ENCODE measurements around the gene RPTOR.

RPTOR gene

DNA sequence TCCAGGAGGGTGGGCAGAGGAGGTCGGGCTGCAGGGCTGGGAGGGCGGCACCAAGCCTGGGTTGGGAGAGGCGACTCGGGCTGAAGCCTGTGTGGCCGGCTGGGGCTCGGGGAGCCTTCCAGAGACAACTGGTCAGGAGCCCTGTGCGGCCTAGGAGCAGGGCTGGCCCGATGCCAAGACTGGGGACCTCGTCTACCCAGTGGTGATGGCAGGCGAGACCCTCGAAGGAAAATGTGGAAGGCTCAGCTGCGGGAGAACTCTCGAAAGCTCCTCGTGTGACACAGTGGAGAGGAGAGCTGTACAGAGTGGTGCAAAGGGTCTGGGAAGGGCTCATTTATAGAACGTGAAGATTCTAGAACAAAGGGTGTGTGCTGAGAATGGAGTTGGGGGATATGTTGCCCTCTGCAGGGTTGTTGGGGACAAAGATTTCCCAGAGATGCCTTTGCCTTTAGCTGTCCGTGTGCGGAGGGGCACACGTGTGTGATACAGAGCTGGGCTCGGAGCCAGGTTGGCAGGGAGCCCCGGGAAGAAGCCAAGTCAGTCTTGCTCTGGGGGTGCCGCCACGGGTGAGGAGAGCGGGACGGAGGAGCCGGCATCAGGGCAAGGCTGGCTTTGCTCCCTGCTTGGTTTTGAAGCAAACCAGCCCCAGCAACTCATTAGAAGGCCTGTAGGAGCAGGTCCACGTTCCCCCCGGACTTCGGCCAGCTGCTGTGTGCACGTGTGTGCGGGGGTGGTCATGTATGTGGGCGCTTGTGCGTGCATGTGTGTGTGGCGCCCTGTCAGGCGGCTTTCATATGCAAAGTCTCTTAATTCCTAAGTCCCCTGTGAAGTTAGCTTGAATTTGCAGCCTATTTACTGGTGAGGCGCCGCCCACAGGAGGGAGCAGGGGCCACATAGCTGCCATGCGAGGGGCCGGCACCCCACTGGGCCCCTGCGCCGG lies 314.6 kb downstream of the RPTOR start:
- DNase-seq, result peak; percentile 95
- in situ Hi-C loops (cut with HindIII; ENCODE audit: low pct_ligation_motif_present, low pct_unique_long_range_greater_than_20kb, low sequenced_read_pairs), result no loop called here

- DNase-seq, result no peak
- in situ Hi-C loops (cut with HindIII; ENCODE audit: low pct_ligation_motif_present, low pct_unique_long_range_greater_than_20kb, low sequenced_read_pairs), result no loop called here
Measured at GRCh38 chr17:80860101-80860671, 315.5 kb downstream of the RPTOR start.

DNA sequence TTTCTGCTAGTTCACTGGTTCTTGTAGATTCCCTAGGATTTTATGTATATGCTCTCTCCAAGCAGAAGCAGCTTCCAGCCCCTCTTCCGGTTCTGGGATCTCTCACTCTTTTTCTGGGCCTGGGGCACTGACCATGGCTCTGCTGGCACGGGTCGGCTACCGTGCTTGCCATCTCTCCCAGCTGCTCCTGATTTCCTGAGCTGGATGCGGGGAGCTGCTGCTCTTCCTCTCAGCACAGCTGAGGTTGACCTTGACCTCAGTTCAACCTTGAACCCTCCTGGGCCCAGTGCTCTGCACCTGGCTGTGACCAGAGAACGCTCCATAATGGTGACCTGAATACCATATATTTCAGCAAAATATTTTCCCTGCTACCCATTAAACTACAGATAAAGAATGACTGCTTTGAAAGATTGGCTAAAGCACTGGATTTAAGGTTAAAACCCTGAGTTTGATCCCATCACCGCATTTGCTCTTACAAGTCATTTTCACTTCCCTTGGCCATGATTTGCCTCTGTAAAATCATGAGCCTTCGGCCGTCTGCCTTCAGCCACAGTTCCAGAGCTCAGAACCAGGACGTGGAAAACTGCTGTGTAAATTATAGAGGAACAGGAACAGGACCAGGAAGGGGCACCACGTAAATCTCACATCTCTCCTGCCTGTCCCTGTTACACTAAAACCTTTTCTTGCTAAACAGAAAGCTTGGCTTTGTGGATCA lies 316.2 kb downstream of the RPTOR start:
- DNase-seq, result no peak
- in situ Hi-C loops (cut with HindIII; ENCODE audit: low pct_ligation_motif_present, low pct_unique_long_range_greater_than_20kb, low sequenced_read_pairs), result no loop called here

GRCh38 chr17:80861418-80861815 lies 316.8 kb downstream of the RPTOR start:
- in situ Hi-C loops (cut with HindIII; ENCODE audit: low pct_ligation_motif_present, low pct_unique_long_range_greater_than_20kb, low sequenced_read_pairs), result no loop called here
- no peak for DNase-seq

DNA sequence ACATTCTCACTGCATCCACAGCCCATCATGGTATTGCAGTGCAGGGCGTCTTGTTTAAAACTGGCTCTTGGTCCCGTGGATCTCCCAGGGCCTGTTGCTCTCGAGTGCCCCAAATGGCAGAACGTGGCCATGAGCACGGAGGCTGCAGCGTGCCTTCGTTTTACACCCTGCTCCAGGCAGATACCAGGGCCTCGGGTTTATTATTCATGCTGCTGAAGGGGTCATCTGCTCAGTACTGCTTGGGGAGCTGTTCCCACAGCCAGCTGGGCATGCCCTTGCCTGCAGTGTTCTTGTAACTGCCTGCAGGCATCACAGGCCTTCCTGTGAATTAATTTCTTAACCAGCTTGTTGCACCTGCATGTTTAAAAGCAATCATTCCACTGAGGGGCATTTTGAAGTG lies 317.3 kb downstream of the RPTOR start:
- no peak for DNase-seq
- in situ Hi-C loops (cut with HindIII; ENCODE audit: low pct_ligation_motif_present, low pct_unique_long_range_greater_than_20kb, low sequenced_read_pairs), result no loop called here

- no peak for DNase-seq
- in situ Hi-C loops (cut with HindIII; ENCODE audit: low pct_ligation_motif_present, low pct_unique_long_range_greater_than_20kb, low sequenced_read_pairs), result no loop called here
Measured at GRCh38 chr17:80862481-80862961, 317.9 kb downstream of the RPTOR start.

DNA sequence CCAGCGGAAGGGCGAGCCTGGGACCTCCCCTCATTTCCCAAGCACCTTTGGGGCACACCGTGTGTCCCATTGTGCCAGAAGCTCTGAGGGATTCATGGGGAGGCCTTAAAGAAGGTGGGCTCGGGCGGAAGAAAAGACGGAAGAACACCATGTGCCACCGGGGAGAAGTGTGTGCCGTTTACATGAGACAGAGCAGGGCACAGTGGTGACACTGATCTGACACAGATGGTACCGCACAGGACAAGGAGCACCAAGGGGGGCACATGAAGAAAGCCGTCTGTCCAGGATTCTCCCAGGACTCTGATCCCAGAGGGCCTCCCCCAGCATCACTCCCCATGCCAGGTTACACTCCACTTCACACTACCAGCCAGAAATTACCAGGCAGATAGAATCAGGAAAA lies 318.3 kb downstream of the RPTOR start:
- DNase-seq, result no peak
- in situ Hi-C loops (cut with HindIII; ENCODE audit: low pct_ligation_motif_present, low pct_unique_long_range_greater_than_20kb, low sequenced_read_pairs), result no loop called here

- in situ Hi-C loops (cut with HindIII; ENCODE audit: low pct_ligation_motif_present, low pct_unique_long_range_greater_than_20kb, low sequenced_read_pairs), result no loop called here
- no peak for DNase-seq
Measured at GRCh38 chr17:80863626-80864025, 319.0 kb downstream of the RPTOR start.

- no peak for DNase-seq
- in situ Hi-C loops (cut with HindIII; ENCODE audit: low pct_ligation_motif_present, low pct_unique_long_range_greater_than_20kb, low sequenced_read_pairs), result no loop called here
Measured at GRCh38 chr17:80864751-80865150, 320.1 kb downstream of the RPTOR start.

DNA sequence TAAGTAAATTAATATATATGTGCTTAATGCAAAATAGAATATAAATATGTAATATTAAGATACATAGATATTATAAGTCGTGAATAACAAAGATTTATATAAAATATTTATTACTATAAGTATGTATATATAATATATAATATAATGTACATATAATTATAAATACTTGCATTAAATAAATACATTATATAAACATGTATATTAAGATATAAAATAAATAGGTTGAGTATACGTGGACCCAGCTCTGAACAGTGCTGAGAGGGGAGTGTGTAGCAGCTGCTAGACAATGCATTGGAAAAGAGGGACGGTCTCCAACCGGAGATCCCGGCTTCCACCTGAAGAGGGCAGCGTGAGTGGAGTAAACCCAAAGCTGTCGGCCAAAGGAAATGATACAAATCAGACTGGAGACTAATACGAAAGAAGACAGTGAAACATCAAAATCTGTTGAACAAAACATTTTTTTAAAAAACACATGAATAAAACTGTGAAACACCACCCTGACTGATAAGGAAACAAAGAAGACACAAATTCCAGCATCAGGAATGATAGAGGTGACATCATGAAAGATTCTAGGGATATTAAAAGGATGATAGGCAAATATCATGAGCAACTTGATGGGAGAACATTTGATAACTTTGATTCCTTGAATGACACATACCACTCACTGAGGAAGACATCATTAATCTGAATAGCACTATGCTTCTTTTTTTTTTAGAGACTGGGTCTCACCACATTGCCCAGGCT lies 321.6 kb downstream of the RPTOR start:
- in situ Hi-C loops (cut with HindIII; ENCODE audit: low pct_ligation_motif_present, low pct_unique_long_range_greater_than_20kb, low sequenced_read_pairs), result no loop called here
- DNase-seq, result peak; percentile 75

- DNase-seq, result no peak
- in situ Hi-C loops (cut with HindIII; ENCODE audit: low pct_ligation_motif_present, low pct_unique_long_range_greater_than_20kb, low sequenced_read_pairs), result no loop called here
Measured at GRCh38 chr17:80868022-80868609, 323.5 kb downstream of the RPTOR start.

- in situ Hi-C loops (cut with HindIII; ENCODE audit: low pct_ligation_motif_present, low pct_unique_long_range_greater_than_20kb, low sequenced_read_pairs), result no loop called here
- no peak for DNase-seq
Measured at GRCh38 chr17:80869481-80870145, 325.0 kb downstream of the RPTOR start.

DNA sequence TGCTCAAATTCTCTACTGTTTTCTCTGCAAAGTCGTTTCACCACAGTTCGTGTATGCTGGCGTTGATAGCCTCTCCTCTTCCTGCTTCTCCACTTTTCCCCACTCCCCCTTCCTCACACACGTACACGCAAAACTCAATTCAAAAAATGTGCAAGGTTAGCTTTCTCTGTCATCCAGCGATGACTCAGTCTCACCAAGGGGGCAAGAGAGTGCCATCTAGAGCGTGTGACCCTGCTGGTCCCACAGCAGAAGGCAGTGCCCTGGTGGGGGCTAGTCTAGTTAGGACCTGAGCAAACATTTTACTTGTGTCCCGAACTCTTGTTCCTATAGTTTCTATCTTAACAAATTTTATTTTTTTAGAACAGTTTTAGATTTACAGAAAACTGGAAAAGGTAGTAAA lies 325.8 kb downstream of the RPTOR start:
- no peak for DNase-seq
- in situ Hi-C loops (cut with HindIII; ENCODE audit: low pct_ligation_motif_present, low pct_unique_long_range_greater_than_20kb, low sequenced_read_pairs), result no loop called here

DNA sequence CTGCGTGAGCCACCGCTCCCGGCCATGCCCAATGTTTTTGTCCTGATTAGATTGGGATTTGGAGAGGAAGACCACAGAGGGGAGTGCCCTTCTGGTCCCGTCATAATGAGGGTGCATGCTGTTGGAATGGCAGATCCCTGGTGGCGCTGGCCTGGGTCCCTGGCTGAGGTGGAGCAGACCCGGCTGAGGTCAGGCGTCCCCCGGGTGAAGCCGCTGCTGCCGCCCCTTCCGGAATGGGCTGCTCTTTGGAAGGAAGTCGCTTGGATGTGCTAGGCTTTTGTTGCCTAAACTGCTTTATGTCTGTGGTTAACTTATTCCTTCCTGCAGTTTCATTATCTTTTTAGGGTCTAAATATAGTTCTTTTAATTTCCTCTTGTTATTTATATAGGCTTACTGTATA lies 326.7 kb downstream of the RPTOR start:
- in situ Hi-C loops (cut with HindIII; ENCODE audit: low pct_ligation_motif_present, low pct_unique_long_range_greater_than_20kb, low sequenced_read_pairs), result no loop called here
- no peak for DNase-seq

GRCh38 chr17:80872001-80872500 lies 327.4 kb downstream of the RPTOR start:
- no peak for DNase-seq
- in situ Hi-C loops (cut with HindIII; ENCODE audit: low pct_ligation_motif_present, low pct_unique_long_range_greater_than_20kb, low sequenced_read_pairs), result no loop called here

- DNase-seq, result no peak
- in situ Hi-C loops (cut with HindIII; ENCODE audit: low pct_ligation_motif_present, low pct_unique_long_range_greater_than_20kb, low sequenced_read_pairs), result no loop called here
Measured at GRCh38 chr17:80872501-80873306, 328.1 kb downstream of the RPTOR start.

Measured in ACHN (cell line).